ENCODE measurements around the gene TSPAN12.

Gene TSPAN12

GRCh38 chr7:120775755-120776154 lies 82.2 kb downstream of the TSPAN12 start:
- POLR2A ChIA-PET: no interaction called here
- H3K27ac ChIP-seq (ENCODE audit: extremely low read depth, low read depth, low read length): no peak overlapping the region
- no peaks in the 10 kb centered on the region for H3K4me1 ChIP-seq (ENCODE audit: control insufficient read depth, insufficient read depth, low read length)
- no peaks in the 10 kb centered on the region for H3K9me3 ChIP-seq (ENCODE audit: control insufficient read depth, insufficient read depth, low read depth, low read length)
- no peak for TF ChIP-seq KLF16 (tag by site-specific recombination; IDR thresholded peaks at IDR 0.05)
- TF ChIP-seq ZNF76 (tag by site-specific recombination; IDR thresholded peaks at IDR 0.05; ENCODE audit: borderline replicate concordance, low read depth): no peak
- TF ChIP-seq ZNF211 (tag by site-specific recombination; IDR thresholded peaks at IDR 0.05; ENCODE audit: low read depth): no peak
- TF ChIP-seq SP7 (tag by site-specific recombination; IDR thresholded peaks at IDR 0.05): no peak
- TF ChIP-seq, protein P1, sequence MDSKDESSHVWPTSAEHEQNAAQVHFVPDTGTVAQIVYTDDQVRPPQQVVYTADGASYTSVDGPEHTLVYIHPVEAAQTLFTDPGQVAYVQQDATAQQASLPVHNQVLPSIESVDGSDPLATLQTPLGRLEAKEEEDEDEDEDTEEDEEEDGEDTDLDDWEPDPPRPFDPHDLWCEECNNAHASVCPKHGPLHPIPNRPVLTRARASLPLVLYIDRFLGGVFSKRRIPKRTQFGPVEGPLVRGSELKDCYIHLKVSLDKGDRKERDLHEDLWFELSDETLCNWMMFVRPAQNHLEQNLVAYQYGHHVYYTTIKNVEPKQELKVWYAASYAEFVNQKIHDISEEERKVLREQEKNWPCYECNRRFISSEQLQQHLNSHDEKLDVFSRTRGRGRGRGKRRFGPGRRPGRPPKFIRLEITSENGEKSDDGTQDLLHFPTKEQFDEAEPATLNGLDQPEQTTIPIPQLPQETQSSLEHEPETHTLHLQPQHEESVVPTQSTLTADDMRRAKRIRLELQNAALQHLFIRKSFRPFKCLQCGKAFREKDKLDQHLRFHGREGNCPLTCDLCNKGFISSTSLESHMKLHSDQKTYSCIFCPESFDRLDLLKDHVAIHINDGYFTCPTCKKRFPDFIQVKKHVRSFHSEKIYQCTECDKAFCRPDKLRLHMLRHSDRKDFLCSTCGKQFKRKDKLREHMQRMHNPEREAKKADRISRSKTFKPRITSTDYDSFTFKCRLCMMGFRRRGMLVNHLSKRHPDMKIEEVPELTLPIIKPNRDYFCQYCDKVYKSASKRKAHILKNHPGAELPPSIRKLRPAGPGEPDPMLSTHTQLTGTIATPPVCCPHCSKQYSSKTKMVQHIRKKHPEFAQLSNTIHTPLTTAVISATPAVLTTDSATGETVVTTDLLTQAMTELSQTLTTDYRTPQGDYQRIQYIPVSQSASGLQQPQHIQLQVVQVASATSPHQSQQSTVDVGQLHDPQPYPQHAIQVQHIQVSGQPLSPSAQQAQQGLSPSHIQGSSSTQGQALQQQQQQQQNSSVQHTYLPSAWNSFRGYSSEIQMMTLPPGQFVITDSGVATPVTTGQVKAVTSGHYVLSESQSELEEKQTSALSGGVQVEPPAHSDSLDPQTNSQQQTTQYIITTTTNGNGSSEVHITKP (tag by site-specific recombination; IDR thresholded peaks at IDR 0.05): no peak
- TF ChIP-seq ZNF169 (tag by site-specific recombination; IDR thresholded peaks at IDR 0.05): no peak
- no peak for TF ChIP-seq ZNF560 (tag by site-specific recombination; IDR thresholded peaks at IDR 0.05; ENCODE audit: borderline replicate concordance)
- no peak for TF ChIP-seq ZNF362 (tag by site-specific recombination; IDR thresholded peaks at IDR 0.05)
- TF ChIP-seq TRIM28 (IDR thresholded peaks at IDR 0.05; ENCODE audit: borderline replicate concordance, low read length): no peak
- TF ChIP-seq SCRT2 (tag by site-specific recombination; IDR thresholded peaks at IDR 0.05): no peak
- TF ChIP-seq, protein P2, sequence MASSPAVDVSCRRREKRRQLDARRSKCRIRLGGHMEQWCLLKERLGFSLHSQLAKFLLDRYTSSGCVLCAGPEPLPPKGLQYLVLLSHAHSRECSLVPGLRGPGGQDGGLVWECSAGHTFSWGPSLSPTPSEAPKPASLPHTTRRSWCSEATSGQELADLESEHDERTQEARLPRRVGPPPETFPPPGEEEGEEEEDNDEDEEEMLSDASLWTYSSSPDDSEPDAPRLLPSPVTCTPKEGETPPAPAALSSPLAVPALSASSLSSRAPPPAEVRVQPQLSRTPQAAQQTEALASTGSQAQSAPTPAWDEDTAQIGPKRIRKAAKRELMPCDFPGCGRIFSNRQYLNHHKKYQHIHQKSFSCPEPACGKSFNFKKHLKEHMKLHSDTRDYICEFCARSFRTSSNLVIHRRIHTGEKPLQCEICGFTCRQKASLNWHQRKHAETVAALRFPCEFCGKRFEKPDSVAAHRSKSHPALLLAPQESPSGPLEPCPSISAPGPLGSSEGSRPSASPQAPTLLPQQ (tag by site-specific recombination; IDR thresholded peaks at IDR 0.05): no peak
- TF ChIP-seq ZNF23 (tag by site-specific recombination; IDR thresholded peaks at IDR 0.05; ENCODE audit: borderline replicate concordance): no peak
- TF ChIP-seq ZNF514 (tag by site-specific recombination; IDR thresholded peaks at IDR 0.05): no peak
- TF ChIP-seq MZF1 (tag by site-specific recombination; IDR thresholded peaks at IDR 0.05; ENCODE audit: borderline replicate concordance): no peak
- TF ChIP-seq, protein P3, sequence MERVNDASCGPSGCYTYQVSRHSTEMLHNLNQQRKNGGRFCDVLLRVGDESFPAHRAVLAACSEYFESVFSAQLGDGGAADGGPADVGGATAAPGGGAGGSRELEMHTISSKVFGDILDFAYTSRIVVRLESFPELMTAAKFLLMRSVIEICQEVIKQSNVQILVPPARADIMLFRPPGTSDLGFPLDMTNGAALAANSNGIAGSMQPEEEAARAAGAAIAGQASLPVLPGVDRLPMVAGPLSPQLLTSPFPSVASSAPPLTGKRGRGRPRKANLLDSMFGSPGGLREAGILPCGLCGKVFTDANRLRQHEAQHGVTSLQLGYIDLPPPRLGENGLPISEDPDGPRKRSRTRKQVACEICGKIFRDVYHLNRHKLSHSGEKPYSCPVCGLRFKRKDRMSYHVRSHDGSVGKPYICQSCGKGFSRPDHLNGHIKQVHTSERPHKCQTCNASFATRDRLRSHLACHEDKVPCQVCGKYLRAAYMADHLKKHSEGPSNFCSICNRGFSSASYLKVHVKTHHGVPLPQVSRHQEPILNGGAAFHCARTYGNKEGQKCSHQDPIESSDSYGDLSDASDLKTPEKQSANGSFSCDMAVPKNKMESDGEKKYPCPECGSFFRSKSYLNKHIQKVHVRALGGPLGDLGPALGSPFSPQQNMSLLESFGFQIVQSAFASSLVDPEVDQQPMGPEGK (tag by site-specific recombination; IDR thresholded peaks at IDR 0.05): no peak
- TF ChIP-seq ZNF37A (tag by site-specific recombination; IDR thresholded peaks at IDR 0.05): no peak
- CTCF ChIA-PET: interaction anchor here (0.5 kb wide), 1 partner anchor 9 kb away, joined by 3 read pairs; no protein-coding TSS in a partner anchor
- no peaks in the 10 kb centered on the region for H3K36me3 ChIP-seq (ENCODE audit: control insufficient read depth in 2 of 2, insufficient read depth in 1 of 2, low read length in 2 of 2)
- H3K4me3 ChIP-seq (ENCODE audit: low read depth, low read length): no peak overlapping the region

DNA sequence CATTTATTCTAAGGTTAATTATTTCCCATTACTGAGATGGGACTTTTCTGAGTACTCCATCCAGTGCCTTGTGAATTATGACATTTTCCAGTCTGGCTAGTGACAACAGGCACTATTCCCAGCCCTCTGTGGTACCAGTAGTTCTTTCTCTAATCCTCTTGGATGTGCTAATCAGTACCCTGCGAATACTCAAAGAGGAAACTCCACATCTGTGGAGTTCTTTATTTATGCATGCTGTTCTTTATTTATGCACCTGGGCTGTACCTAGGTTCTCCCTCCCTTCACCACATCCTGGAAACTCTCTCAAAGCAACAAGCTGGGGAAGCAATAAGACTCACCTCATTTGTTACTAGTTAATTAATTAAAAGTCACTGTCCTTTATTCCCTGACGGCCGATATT lies 83.5 kb downstream of the TSPAN12 start:
- Histone ChIP-seq H3K4me1 (ENCODE audit: control insufficient read depth, insufficient read depth, low read length) (no peaks in the 10 kb centered on the region), H3K36me3 (ENCODE audit: control insufficient read depth in 2 of 2, insufficient read depth in 1 of 2, low read length in 2 of 2) (no peaks in the 10 kb centered on the region), H3K4me3 (ENCODE audit: low read depth, low read length) (no peak overlapping the region), H3K27ac (ENCODE audit: extremely low read depth, low read depth, low read length) (no peak overlapping the region), H3K9me3 (ENCODE audit: control insufficient read depth, insufficient read depth, low read depth, low read length) (no peaks in the 10 kb centered on the region)
- CTCF ChIA-PET: no interaction called here
- no peak for TF ChIP-seq ZFP37 (tag by site-specific recombination; IDR thresholded peaks at IDR 0.05)
- TF ChIP-seq ZNF621 (tag by site-specific recombination; IDR thresholded peaks at IDR 0.05): no peak
- no peak for TF ChIP-seq ZNF248 (tag by site-specific recombination; IDR thresholded peaks at IDR 0.05)
- TF ChIP-seq ZNF521 (tag by site-specific recombination; IDR thresholded peaks at IDR 0.05): no peak
- POLR2A ChIA-PET: no interaction called here

Measured in HEK293 (cell line).